ENCODE data around the gene BRCC3.

DNA sequence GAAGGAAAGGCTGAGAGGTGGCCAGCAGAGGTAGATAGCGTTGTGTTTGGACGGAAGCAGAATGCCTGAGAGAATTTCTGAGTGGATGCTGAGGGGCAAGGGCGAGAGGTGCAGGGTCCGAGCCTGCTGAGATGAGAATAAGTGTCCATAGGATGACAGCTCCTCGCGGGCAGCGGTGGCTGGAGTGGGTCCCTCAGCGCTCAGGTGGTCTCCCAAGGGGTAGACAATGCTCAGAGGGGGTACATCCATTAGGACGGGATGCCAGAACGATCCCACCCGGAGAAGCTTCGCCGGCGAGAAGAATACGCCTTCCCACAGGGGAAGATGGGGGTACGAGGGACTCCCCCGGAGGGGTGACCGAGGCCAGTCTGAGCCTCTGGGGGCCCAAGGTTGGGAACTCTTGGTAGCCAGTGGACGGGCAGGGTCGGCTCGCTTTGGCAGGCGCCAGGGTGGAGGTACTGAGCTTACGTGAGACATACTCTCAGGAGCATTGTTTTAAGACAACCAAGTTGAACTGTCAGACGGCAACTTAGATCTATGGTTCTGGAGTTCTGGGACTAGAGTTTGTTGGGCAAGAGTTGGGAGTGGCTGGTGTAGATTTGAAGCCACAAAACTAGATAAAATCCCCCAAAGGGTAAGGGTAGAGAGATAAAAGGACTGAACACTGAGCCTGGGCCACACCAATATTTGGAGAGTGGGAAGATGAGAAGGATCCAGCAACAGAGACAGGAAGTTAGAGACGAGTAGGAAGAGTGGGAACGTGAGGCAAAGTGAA, 15.8 kb downstream of the BRCC3 start:
- TF ChIP-seq, protein P1, sequence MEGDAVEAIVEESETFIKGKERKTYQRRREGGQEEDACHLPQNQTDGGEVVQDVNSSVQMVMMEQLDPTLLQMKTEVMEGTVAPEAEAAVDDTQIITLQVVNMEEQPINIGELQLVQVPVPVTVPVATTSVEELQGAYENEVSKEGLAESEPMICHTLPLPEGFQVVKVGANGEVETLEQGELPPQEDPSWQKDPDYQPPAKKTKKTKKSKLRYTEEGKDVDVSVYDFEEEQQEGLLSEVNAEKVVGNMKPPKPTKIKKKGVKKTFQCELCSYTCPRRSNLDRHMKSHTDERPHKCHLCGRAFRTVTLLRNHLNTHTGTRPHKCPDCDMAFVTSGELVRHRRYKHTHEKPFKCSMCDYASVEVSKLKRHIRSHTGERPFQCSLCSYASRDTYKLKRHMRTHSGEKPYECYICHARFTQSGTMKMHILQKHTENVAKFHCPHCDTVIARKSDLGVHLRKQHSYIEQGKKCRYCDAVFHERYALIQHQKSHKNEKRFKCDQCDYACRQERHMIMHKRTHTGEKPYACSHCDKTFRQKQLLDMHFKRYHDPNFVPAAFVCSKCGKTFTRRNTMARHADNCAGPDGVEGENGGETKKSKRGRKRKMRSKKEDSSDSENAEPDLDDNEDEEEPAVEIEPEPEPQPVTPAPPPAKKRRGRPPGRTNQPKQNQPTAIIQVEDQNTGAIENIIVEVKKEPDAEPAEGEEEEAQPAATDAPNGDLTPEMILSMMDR (IDR thresholded peaks at IDR 0.05): no peak
- no peak for TF ChIP-seq POLR2A (IDR thresholded peaks at IDR 0.05)

All from esophagus squamous epithelium (tissue), 4 donors.